ENCODE data around the gene TUBA3C. TPM values are rescaled to one million over a fixed set of nuclear protein-coding genes. Genes with fewer than 3 reads are reported as not detected.

Gene TUBA3C
- total RNA-seq: not detected in 2 replicates

DNA sequence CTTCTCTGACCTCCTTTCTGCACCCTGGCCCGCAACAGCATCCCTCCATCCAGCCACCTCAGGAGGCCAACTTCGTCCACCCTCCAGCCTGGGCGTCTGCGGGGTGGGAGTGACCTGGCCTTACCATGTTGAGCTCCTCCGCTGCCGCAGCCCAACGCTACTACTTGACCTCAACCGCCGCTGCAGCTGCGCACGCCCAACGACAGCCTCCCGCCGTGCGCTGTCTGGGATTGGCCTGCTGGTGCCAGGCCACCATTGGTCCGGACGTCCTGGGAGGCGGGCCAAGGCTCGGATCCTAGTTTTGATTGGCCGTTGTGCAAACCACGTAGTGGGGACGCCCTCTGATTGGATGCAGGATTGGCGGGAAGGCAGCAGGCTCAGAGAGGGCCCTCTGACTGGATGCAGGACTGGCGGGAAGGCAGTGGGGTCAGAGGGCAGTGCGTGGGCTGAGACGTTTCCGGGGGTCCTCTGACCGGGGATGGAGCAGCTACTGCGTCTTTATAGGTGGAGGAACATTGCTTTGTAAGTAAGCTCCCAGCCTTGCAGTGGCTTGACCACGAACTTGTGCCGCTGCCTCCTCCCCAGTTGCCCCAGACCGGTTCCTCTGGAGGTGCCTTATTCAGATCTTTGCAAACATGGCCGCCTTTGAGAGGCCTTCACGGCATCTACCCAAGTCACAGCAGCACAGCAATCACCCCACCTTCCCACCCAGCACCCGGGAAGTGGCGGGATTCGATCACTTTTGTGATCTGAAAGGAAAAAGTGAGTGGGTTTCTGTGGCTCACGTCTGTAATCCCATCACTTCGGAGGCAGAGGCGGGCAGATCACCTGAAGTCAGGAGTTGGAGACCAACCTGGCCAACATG is at the start of gene TUBA3C:
TSS of gene TUBA3C (minus strand) at position 204 of the 865 bp plus-strand sequence. CDS start at position 127, 77 bp downstream.

